GM23338 (cell line): Measurements from ENCODE around the gene CYP24A1. TPM values are rescaled to one million over a fixed set of nuclear protein-coding genes. Genes with fewer than 3 reads are reported as not detected.

Source experiments
- CREB1 ChIP-seq: fragments of 250-450 bp; sonication (Bioruptor Pico); IDR thresholded peaks from 2 replicates; pipeline ENCODE4 v1.5.0; 2020; ENCODE audit warnings: low read depth, mild to moderate bottlenecking, moderate library complexity
- EZH2phosphoT487 ChIP-seq: fragments of 200-600 bp; sonication (generic); IDR thresholded peaks from one replicate; pipeline ENCODE4 v1.8.1; 2018; ENCODE audit warnings: antibody characterized with exemption; ENCODE audit not compliant: unreplicated experiment
- POLR2AphosphoS5 ChIP-seq: IDR thresholded peaks from 2 replicates; pipeline ENCODE4 v1.6.1; 2016; ENCODE audit warnings: antibody characterized with exemption, low read depth
- REST ChIP-seq: IDR thresholded peaks from one replicate; pipeline ENCODE4 v1.6.1; 2018; ENCODE audit warnings: antibody characterized with exemption; ENCODE audit not compliant: unreplicated experiment
- STAT1 ChIP-seq: IDR thresholded peaks from one replicate; pipeline ENCODE4 v1.6.1; 2016; ENCODE audit warnings: antibody characterized with exemption; ENCODE audit not compliant: unreplicated experiment
- ZNF331 ChIP-seq: fragments of 250-450 bp; sonication (Bioruptor Pico); IDR thresholded peaks from 2 replicates; pipeline ENCODE4 v1.5.0; 2020; ENCODE audit warnings: low read depth, mild to moderate bottlenecking, moderate library complexity
- ZNF462 ChIP-seq: fragments of 250-450 bp; sonication (Bioruptor Pico); IDR thresholded peaks from 2 replicates; pipeline ENCODE4 v1.5.0; 2020; ENCODE audit warnings: mild to moderate bottlenecking, moderate library complexity
- polyA plus RNA-seq: library from polyadenylated mRNA; unstranded; fragments of >200 nt; fragmentation: Nextera tagmentation; extraction: Ambion mirVana; gene quantifications from 2 replicates; pipeline ENCODE4 v1.2.1, GENCODE V29; 2016
- total RNA-seq: library from RNA; depleted of rRNA; stranded (reverse); fragments of >200 nt; shearing (Covaris generic); gene quantifications from 2 replicates; pipeline ENCODE4 v1.2.3, GENCODE V29; 2014

Gene CYP24A1
- total and polyA plus RNA-seq, 2 experiments from 2014 or later = 0.10 TPM; not detected in 1

DNA sequence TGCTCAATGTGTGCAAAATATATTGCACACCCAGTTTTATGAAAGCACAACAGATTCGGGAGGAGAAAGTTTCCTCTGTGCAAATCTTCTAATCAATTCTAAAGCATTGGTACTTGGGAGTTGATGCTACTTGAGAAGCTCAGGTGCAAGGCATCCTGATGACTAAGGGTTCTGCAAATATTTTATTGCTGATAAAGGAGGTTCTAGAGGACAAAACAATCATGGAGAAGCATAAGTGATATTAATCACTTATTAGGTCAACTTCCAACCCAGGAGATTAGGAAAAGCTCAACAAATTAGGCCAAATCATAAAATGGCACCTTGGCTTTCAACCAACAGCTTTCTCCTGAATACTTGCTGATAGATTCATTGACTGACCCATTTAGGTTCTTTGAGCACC lies 27.1 kb downstream of the CYP24A1 start (continued):
- TF ChIP-seq ZNF462 (no peak), STAT1 (no peak), ZNF331 (CRISPR knock-in tag) (no peak), POLR2AphosphoS5 (no peak), REST (no peak), EZH2phosphoT487 (no peak), CREB1 (CRISPR knock-in tag) (no peak)
